Measurements from ENCODE around the gene SLCO3A1. TPM values are rescaled to one million over a fixed set of nuclear protein-coding genes. Genes with fewer than 3 reads are reported as not detected.
A peak's percentile ranks its signal among the peaks of the same experiment; 100 is the strongest.

The SLCO3A1 gene
- total RNA-seq, 1 donor from 2014 or later: 6.3 TPM

- H3K27me3 Mint-ChIP-seq (ENCODE audit: low read depth): peaks cover 5% of the 10 kb centered on the region
- no peak overlapping the region for H3K4me3 Mint-ChIP-seq
- no peaks in the 10 kb centered on the region for H3K36me3 Mint-ChIP-seq (ENCODE audit: low read depth)
- H3K27ac Mint-ChIP-seq (ENCODE audit: unreplicated experiment): no peak overlapping the region
- TF ChIP-seq, protein P1, sequence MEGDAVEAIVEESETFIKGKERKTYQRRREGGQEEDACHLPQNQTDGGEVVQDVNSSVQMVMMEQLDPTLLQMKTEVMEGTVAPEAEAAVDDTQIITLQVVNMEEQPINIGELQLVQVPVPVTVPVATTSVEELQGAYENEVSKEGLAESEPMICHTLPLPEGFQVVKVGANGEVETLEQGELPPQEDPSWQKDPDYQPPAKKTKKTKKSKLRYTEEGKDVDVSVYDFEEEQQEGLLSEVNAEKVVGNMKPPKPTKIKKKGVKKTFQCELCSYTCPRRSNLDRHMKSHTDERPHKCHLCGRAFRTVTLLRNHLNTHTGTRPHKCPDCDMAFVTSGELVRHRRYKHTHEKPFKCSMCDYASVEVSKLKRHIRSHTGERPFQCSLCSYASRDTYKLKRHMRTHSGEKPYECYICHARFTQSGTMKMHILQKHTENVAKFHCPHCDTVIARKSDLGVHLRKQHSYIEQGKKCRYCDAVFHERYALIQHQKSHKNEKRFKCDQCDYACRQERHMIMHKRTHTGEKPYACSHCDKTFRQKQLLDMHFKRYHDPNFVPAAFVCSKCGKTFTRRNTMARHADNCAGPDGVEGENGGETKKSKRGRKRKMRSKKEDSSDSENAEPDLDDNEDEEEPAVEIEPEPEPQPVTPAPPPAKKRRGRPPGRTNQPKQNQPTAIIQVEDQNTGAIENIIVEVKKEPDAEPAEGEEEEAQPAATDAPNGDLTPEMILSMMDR (conservative IDR thresholded peaks at IDR 0.05): no peak
- DNase-seq (ENCODE audit: low read depth, low spot score): no peak
- H3K4me1 Mint-ChIP-seq: peaks cover 31% of the 10 kb centered on the region
- H3K9me3 Mint-ChIP-seq: no peaks in the 10 kb centered on the region
These were observed 307.6 kb downstream of the SLCO3A1 start for GRCh38 chr15:92161039-92161670.

GRCh38 chr15:92162657-92163056 lies 309.1 kb downstream of the SLCO3A1 start:
- Mint-ChIP-seq H3K4me1 (peaks cover 36% of the 10 kb centered on the region), H3K9me3 (no peaks in the 10 kb centered on the region), H3K4me3 (no peak overlapping the region), H3K36me3 (ENCODE audit: low read depth) (no peaks in the 10 kb centered on the region), H3K27ac (ENCODE audit: unreplicated experiment) (no peak overlapping the region), H3K27me3 (ENCODE audit: low read depth) (peaks cover 5% of the 10 kb centered on the region)
- TF ChIP-seq, protein P1 (conservative IDR thresholded peaks at IDR 0.05): no peak
- DNase-seq (ENCODE audit: low read depth, low spot score): no peak

DNA sequence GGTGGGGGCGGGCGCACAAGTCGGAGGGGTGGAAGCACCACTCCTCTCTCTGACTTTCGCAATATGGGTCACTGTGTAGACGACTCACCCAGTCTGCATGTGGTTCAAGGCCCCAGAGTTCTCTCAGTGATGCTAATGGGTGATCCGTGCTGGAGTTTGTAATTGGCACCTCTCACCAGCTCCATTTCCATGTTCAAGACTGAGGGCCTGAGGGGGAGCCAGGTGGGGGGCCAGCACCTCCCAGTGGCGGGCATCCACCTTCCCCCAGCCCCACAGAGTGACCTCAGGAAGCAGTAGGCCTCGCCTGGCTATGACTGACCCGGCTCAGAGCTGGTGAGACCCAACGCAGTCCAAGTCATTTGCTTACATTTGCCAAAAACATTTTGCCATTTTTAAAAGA lies 310.1 kb downstream of the SLCO3A1 start:
- DNase-seq (ENCODE audit: low read depth, low spot score): no peak
- no peak overlapping the region for H3K27ac Mint-ChIP-seq (ENCODE audit: unreplicated experiment)
- TF ChIP-seq, protein P1 (conservative IDR thresholded peaks at IDR 0.05): no peak

DNA sequence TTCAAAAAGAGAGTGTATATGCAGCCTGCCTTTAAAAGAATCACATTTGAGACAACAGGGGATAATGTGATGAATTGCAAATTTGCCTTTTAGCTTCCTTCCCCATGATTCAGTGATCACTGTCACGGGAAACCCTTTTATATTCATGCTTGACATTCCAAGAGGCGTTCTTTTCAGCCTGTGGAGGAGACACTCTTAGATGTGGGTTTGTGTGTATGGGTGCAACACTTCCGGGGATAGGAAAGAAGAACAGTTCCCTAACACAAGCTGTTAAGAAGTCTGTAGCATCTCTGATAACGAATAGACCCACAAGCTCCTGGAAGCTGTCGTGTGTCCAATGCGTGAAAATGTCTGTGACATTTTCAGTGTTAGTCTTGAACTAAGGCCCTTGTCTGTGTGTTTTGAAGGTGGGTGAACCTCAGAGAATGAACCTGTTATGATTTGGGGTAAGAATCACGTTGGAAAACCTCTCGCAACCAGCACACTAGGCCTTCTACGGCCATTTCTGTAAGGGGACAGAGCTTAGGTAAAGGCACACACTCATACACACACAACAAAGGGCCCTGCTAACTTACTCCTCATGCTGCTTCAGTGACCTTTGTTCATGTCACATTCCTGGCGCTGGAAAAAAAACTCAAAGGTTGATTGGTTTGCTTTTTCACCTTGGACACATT lies 311.0 kb downstream of the SLCO3A1 start:
- Mint-ChIP-seq H3K9me3 (no peaks in the 10 kb centered on the region), H3K4me1 (peaks cover 35% of the 10 kb centered on the region), H3K27me3 (ENCODE audit: low read depth) (no peaks in the 10 kb centered on the region), H3K4me3 (no peak overlapping the region), H3K27ac (ENCODE audit: unreplicated experiment) (peak overlapping the region; percentile 87), H3K36me3 (ENCODE audit: low read depth) (no peaks in the 10 kb centered on the region)
- DNase-seq (ENCODE audit: low read depth, low spot score): no peak
- TF ChIP-seq, protein P1 (conservative IDR thresholded peaks at IDR 0.05): no peak

More for the DNA sequence above, 310.1 kb downstream of the SLCO3A1 start:
- Mint-ChIP-seq H3K36me3 (ENCODE audit: low read depth) (no peaks in the 10 kb centered on the region), H3K9me3 (no peaks in the 10 kb centered on the region), H3K4me3 (no peak overlapping the region), H3K4me1 (peaks cover 36% of the 10 kb centered on the region), H3K27me3 (ENCODE audit: low read depth) (no peaks in the 10 kb centered on the region)

GRCh38 chr15:92165001-92165346 lies 311.5 kb downstream of the SLCO3A1 start:
- peaks cover 30% of the 10 kb centered on the region for H3K4me1 Mint-ChIP-seq
- no peaks in the 10 kb centered on the region for H3K27me3 Mint-ChIP-seq (ENCODE audit: low read depth)
- no peak overlapping the region for H3K4me3 Mint-ChIP-seq
- no peaks in the 10 kb centered on the region for H3K9me3 Mint-ChIP-seq
- no peak for DNase-seq (ENCODE audit: low read depth, low spot score)
- no peaks in the 10 kb centered on the region for H3K36me3 Mint-ChIP-seq (ENCODE audit: low read depth)
- TF ChIP-seq, protein P1 (conservative IDR thresholded peaks at IDR 0.05): no peak
- H3K27ac Mint-ChIP-seq (ENCODE audit: unreplicated experiment): peak overlapping the region; percentile 87
